ENCODE data around the gene RCN2. TPM values are rescaled to one million over a fixed set of nuclear protein-coding genes. Genes with fewer than 3 reads are reported as not detected.

The RCN2 gene
- total RNA-seq, 1 donor from 2014 or later, result 35.1 TPM

GRCh38 chr15:76973362-76973743 is 41.8 kb downstream of the RCN2 start:
- peak overlapping the region; percentile 32 for H3K27ac Mint-ChIP-seq
- H3K4me3 Mint-ChIP-seq, result no peak overlapping the region
- H3K27me3 Mint-ChIP-seq, result peaks cover 8% of the 10 kb centered on the region
- peaks cover 24% of the 10 kb centered on the region for H3K4me1 Mint-ChIP-seq
- intact Hi-C loops (cut with micrococcal nuclease), result loop anchor here (1.0 to 10.0 kb wide), 3 partner anchors 51 to 521 kb away; no protein-coding TSS in a partner anchor
- peak; percentile 88 for DNase-seq
- peaks cover 4% of the 10 kb centered on the region for H3K9me3 Mint-ChIP-seq
- H3K36me3 Mint-ChIP-seq (ENCODE audit: low read depth), result no peaks in the 10 kb centered on the region

- H3K4me1 Mint-ChIP-seq, result peaks cover 24% of the 10 kb centered on the region
- peaks cover 5% of the 10 kb centered on the region for H3K27me3 Mint-ChIP-seq
- DNase-seq, result no peak
- H3K4me3 Mint-ChIP-seq, result no peak overlapping the region
- intact Hi-C loops (cut with micrococcal nuclease), result loop anchor here (1.0 to 10.0 kb wide), 3 partner anchors 50 to 521 kb away; no protein-coding TSS in a partner anchor
- no peaks in the 10 kb centered on the region for H3K36me3 Mint-ChIP-seq (ENCODE audit: low read depth)
- H3K9me3 Mint-ChIP-seq, result peaks cover 7% of the 10 kb centered on the region
- peak overlapping the region; percentile 32 for H3K27ac Mint-ChIP-seq
Observed at GRCh38 chr15:76973906-76974305, 42.4 kb downstream of the RCN2 start.

GRCh38 chr15:76974456-76975036 is 43.0 kb downstream of the RCN2 start:
- intact Hi-C loops (cut with micrococcal nuclease), result loop anchor here (5.0 to 10.0 kb wide), 2 partner anchors 143 to 520 kb away; no protein-coding TSS in a partner anchor
- no peak for DNase-seq
- Mint-ChIP-seq H3K9me3 (peaks cover 7% of the 10 kb centered on the region), H3K27ac (no peak overlapping the region), H3K4me1 (peaks cover 24% of the 10 kb centered on the region), H3K36me3 (ENCODE audit: low read depth) (no peaks in the 10 kb centered on the region), H3K27me3 (peaks cover 3% of the 10 kb centered on the region), H3K4me3 (no peak overlapping the region)

- intact Hi-C loops (cut with micrococcal nuclease), result loop anchor here (1.0 to 10.0 kb wide), 3 partner anchors 12 to 519 kb away; no protein-coding TSS in a partner anchor
- Mint-ChIP-seq H3K27ac (peak overlapping the region; percentile 89), H3K4me3 (peak overlapping the region; percentile 62), H3K36me3 (ENCODE audit: low read depth) (no peaks in the 10 kb centered on the region), H3K4me1 (peaks cover 24% of the 10 kb centered on the region), H3K27me3 (no peaks in the 10 kb centered on the region), H3K9me3 (peaks cover 7% of the 10 kb centered on the region)
- no peak for DNase-seq
Observed at GRCh38 chr15:76976141-76976540, 44.6 kb downstream of the RCN2 start.

- H3K9me3 Mint-ChIP-seq, result peaks cover 7% of the 10 kb centered on the region
- H3K27me3 Mint-ChIP-seq, result no peaks in the 10 kb centered on the region
- peak overlapping the region; percentile 89 for H3K27ac Mint-ChIP-seq
- peaks cover 24% of the 10 kb centered on the region for H3K4me1 Mint-ChIP-seq
- peak; percentile 76 for DNase-seq
- H3K4me3 Mint-ChIP-seq, result peak overlapping the region; percentile 62
- intact Hi-C loops (cut with micrococcal nuclease), result loop anchor here (1.0 to 10.0 kb wide), 3 partner anchors 12 to 518 kb away; no protein-coding TSS in a partner anchor
- H3K36me3 Mint-ChIP-seq (ENCODE audit: low read depth), result no peaks in the 10 kb centered on the region
Observed at GRCh38 chr15:76976572-76977270, 45.2 kb downstream of the RCN2 start.

GRCh38 chr15:76978522-76979330 is 47.2 kb downstream of the RCN2 start:
- no peak for DNase-seq
- H3K4me3 Mint-ChIP-seq, result no peak overlapping the region
- H3K36me3 Mint-ChIP-seq (ENCODE audit: low read depth), result no peaks in the 10 kb centered on the region
- H3K9me3 Mint-ChIP-seq, result peaks cover 7% of the 10 kb centered on the region
- H3K27ac Mint-ChIP-seq, result no peak overlapping the region
- intact Hi-C loops (cut with micrococcal nuclease), result loop anchor here (10.0 kb wide), 1 partner anchor 516 kb away; no protein-coding TSS in a partner anchor
- H3K27me3 Mint-ChIP-seq, result no peaks in the 10 kb centered on the region
- H3K4me1 Mint-ChIP-seq, result peaks cover 35% of the 10 kb centered on the region

- Mint-ChIP-seq H3K4me3 (no peak overlapping the region), H3K36me3 (ENCODE audit: low read depth) (no peaks in the 10 kb centered on the region), H3K9me3 (peaks cover 7% of the 10 kb centered on the region), H3K27ac (no peak overlapping the region), H3K27me3 (no peaks in the 10 kb centered on the region), H3K4me1 (peaks cover 34% of the 10 kb centered on the region)
- no peak for DNase-seq
- intact Hi-C loops (cut with micrococcal nuclease), result loop anchor here (10.0 kb wide), 1 partner anchor 515 kb away; no protein-coding TSS in a partner anchor
Observed at GRCh38 chr15:76979331-76979925, 47.9 kb downstream of the RCN2 start.

GRCh38 chr15:76979996-76980520 is 48.5 kb downstream of the RCN2 start:
- H3K4me1 Mint-ChIP-seq, result peaks cover 34% of the 10 kb centered on the region

GRCh38 chr15:76982356-76982755 is 50.8 kb downstream of the RCN2 start:
- DNase-seq, result no peak
- intact Hi-C loops (cut with micrococcal nuclease), result no loop called here
- Mint-ChIP-seq H3K27ac (peak overlapping the region; percentile 4), H3K4me1 (peaks cover 36% of the 10 kb centered on the region), H3K36me3 (ENCODE audit: low read depth) (no peaks in the 10 kb centered on the region), H3K4me3 (no peak overlapping the region), H3K27me3 (no peaks in the 10 kb centered on the region), H3K9me3 (peaks cover 7% of the 10 kb centered on the region)

More at GRCh38 chr15:76979996-76980520, 48.5 kb downstream of the RCN2 start:
- Mint-ChIP-seq H3K27me3 (no peaks in the 10 kb centered on the region), H3K9me3 (peaks cover 7% of the 10 kb centered on the region), H3K27ac (no peak overlapping the region), H3K36me3 (ENCODE audit: low read depth) (no peaks in the 10 kb centered on the region), H3K4me3 (no peak overlapping the region)
- DNase-seq, result no peak
- intact Hi-C loops (cut with micrococcal nuclease), result loop anchor here (10.0 kb wide), 1 partner anchor 515 kb away; no protein-coding TSS in a partner anchor

- H3K9me3 Mint-ChIP-seq, result peaks cover 6% of the 10 kb centered on the region
- no peak overlapping the region for H3K4me3 Mint-ChIP-seq
- no peak for DNase-seq
- H3K4me1 Mint-ChIP-seq, result peaks cover 37% of the 10 kb centered on the region
- no peak overlapping the region for H3K27ac Mint-ChIP-seq
- no peaks in the 10 kb centered on the region for H3K36me3 Mint-ChIP-seq (ENCODE audit: low read depth)
- no peaks in the 10 kb centered on the region for H3K27me3 Mint-ChIP-seq
- intact Hi-C loops (cut with micrococcal nuclease), result no loop called here
Observed at GRCh38 chr15:76982756-76983155, 51.2 kb downstream of the RCN2 start.

GRCh38 chr15:76983590-76984375 is 52.2 kb downstream of the RCN2 start:
- intact Hi-C loops (cut with micrococcal nuclease), result no loop called here
- no peaks in the 10 kb centered on the region for H3K36me3 Mint-ChIP-seq (ENCODE audit: low read depth)
- DNase-seq, result no peak
- no peaks in the 10 kb centered on the region for H3K27me3 Mint-ChIP-seq
- peaks cover 43% of the 10 kb centered on the region for H3K4me1 Mint-ChIP-seq
- H3K4me3 Mint-ChIP-seq, result no peak overlapping the region
- no peak overlapping the region for H3K27ac Mint-ChIP-seq
- H3K9me3 Mint-ChIP-seq, result no peaks in the 10 kb centered on the region

GRCh38 chr15:76986743-76987142 is 55.2 kb downstream of the RCN2 start:
- intact Hi-C loops (cut with micrococcal nuclease), result loop anchor here (5.0 kb wide), 2 partner anchors 84 to 201 kb away; no protein-coding TSS in a partner anchor
- Mint-ChIP-seq H3K9me3 (no peaks in the 10 kb centered on the region), H3K4me1 (peaks cover 56% of the 10 kb centered on the region)

More at GRCh38 chr15:76986743-76987142, 55.2 kb downstream of the RCN2 start:
- H3K36me3 Mint-ChIP-seq (ENCODE audit: low read depth), result no peaks in the 10 kb centered on the region
- peak overlapping the region; percentile 100 for H3K27ac Mint-ChIP-seq
- H3K27me3 Mint-ChIP-seq, result no peaks in the 10 kb centered on the region
- H3K4me3 Mint-ChIP-seq, result no peak overlapping the region
- peak; percentile 75 for DNase-seq

All from activated CD4-positive, alpha-beta T cell treated with anti-CD3 and anti-CD28 coated beads, Interleukin-2, amount 10 ng/mL, durations not matched to agents 24 days and 14 days (primary cell).